Activated B cell treated with CpG ODN at 0.5 μM for 24 hours (primary cell): ENCODE measurements around the gene LPAR6. TPM values are rescaled to one million over a fixed set of nuclear protein-coding genes. Genes with fewer than 3 reads are reported as not detected.

Experiments
- ATAC-seq: fragments of 200-7000 bp; cut with Tn5 transposase; one replicate; pipeline ENCODE4 v1.10.0; 2021; ENCODE audit warnings: low read depth, mild to moderate bottlenecking, moderate library complexity
- CTCF ChIA-PET: fragments of 350-600 bp; sonication (Branson Sonifier 250); formaldehyde crosslinking; loops from one replicate; lab custom pipeline; 2021; ENCODE audit warnings: antibody characterized with exemption; lab: Charles Lee
- POLR2A ChIA-PET: fragments of 350-600 bp; sonication (Branson Sonifier 250); formaldehyde crosslinking; loops from one replicate; lab custom pipeline; 2021; ENCODE audit warnings: antibody characterized with exemption; lab: Charles Lee
- DNase-seq: peaks from one replicate; pipeline ENCODE4 v3.0.0; 2022
- H3K27ac Mint-ChIP-seq: one replicate; pipeline ENCODE4 v1.8.0; 2020; ENCODE audit warnings: mixed read lengths
- H3K27me3 Mint-ChIP-seq: one replicate; pipeline ENCODE4 v1.8.0; 2021; ENCODE audit warnings: mixed read lengths
- H3K36me3 Mint-ChIP-seq: one replicate; pipeline ENCODE4 v1.8.0; 2021; ENCODE audit warnings: low read depth, mixed read lengths
- H3K4me1 Mint-ChIP-seq: one replicate; pipeline ENCODE4 v1.8.0; 2021; ENCODE audit warnings: mixed read lengths
- H3K4me3 Mint-ChIP-seq: one replicate; pipeline ENCODE4 v1.8.0; 2020; ENCODE audit warnings: mild to moderate bottlenecking, mixed read lengths
- H3K9me3 Mint-ChIP-seq: one replicate; pipeline ENCODE4 v1.8.0; 2020; ENCODE audit warnings: mixed read lengths
- intact Hi-C: fragments of 100-400 bp; cut with micrococcal nuclease; formaldehyde crosslinking; loops from one replicate; pipeline ENCODE4 v1.15.1; 2024
- total RNA-seq: library from RNA; stranded (reverse); gene quantifications from 2 replicates; pipeline ENCODE4 v1.2.3, GENCODE V29; 2022
- TF ChIP-seq, protein P1 (sequence below): fragments of 200-600 bp; IDR thresholded peaks from one replicate; pipeline ENCODE4 v1.8.0; 2022; ENCODE audit warnings: antibody characterized with exemption, mild to moderate bottlenecking

Gene LPAR6
- total RNA-seq, 1 donor from 2014 or later = not detected

DNA sequence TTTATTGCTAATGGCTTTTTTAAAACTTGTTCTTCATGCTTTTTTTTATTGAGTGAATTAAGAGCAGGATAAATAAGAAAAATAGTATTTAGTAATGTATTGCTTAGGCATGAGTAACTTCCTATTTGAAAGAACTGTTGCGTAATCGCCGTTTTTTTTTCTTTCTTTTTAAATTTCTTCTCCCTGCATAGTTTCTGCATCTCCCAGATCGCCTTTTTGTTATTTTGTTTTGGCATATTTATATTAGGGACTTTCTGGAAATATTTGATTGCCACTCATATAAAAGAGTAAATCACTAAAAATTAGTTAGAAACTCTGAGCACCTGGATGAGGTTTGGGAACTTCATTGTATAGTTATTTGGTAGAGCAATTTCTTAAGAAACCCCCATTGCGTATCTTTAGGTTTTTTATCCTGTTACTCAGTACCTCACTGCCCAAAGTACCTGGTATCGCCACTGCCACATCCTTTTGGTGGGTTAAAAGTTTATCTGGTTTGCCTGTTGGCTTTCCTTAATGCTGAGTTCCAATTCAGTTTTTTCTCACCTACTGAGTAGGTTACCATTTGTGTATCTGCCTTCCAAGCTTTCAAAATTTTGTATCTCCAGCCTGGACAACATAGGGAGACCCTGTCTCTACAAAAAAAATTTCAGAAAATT lies 36.2 kb upstream of the LPAR6 start:
- DNase-seq (no peak), ATAC-seq (no peak)
- peaks cover 16% of the 10 kb centered on the region for H3K9me3 Mint-ChIP-seq
- CTCF ChIA-PET = no interaction called here
- intact Hi-C loops = no loop called here
- H3K36me3 Mint-ChIP-seq = peaks cover 61% of the 10 kb centered on the region
- POLR2A ChIA-PET = no interaction called here
- TF ChIP-seq, protein P1, sequence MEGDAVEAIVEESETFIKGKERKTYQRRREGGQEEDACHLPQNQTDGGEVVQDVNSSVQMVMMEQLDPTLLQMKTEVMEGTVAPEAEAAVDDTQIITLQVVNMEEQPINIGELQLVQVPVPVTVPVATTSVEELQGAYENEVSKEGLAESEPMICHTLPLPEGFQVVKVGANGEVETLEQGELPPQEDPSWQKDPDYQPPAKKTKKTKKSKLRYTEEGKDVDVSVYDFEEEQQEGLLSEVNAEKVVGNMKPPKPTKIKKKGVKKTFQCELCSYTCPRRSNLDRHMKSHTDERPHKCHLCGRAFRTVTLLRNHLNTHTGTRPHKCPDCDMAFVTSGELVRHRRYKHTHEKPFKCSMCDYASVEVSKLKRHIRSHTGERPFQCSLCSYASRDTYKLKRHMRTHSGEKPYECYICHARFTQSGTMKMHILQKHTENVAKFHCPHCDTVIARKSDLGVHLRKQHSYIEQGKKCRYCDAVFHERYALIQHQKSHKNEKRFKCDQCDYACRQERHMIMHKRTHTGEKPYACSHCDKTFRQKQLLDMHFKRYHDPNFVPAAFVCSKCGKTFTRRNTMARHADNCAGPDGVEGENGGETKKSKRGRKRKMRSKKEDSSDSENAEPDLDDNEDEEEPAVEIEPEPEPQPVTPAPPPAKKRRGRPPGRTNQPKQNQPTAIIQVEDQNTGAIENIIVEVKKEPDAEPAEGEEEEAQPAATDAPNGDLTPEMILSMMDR = no peak
- no peak overlapping the region for H3K4me3 Mint-ChIP-seq
- H3K27me3 Mint-ChIP-seq = no peaks in the 10 kb centered on the region
- H3K27ac Mint-ChIP-seq = no peak overlapping the region
- peaks cover 7% of the 10 kb centered on the region for H3K4me1 Mint-ChIP-seq

GRCh38 chr13:48448285-48448958 lies 35.5 kb upstream of the LPAR6 start:
- no peak overlapping the region for H3K27ac Mint-ChIP-seq
- DNase-seq = no peak
- H3K4me3 Mint-ChIP-seq = no peak overlapping the region
- TF ChIP-seq, protein P1 = no peak
- ChIA-PET POLR2A (no interaction called here), CTCF (no interaction called here)
- H3K27me3 Mint-ChIP-seq = no peaks in the 10 kb centered on the region
- no peak for ATAC-seq
- H3K9me3 Mint-ChIP-seq = peaks cover 14% of the 10 kb centered on the region
- H3K36me3 Mint-ChIP-seq = peaks cover 58% of the 10 kb centered on the region
- intact Hi-C loops = no loop called here
- H3K4me1 Mint-ChIP-seq = peaks cover 7% of the 10 kb centered on the region

DNA sequence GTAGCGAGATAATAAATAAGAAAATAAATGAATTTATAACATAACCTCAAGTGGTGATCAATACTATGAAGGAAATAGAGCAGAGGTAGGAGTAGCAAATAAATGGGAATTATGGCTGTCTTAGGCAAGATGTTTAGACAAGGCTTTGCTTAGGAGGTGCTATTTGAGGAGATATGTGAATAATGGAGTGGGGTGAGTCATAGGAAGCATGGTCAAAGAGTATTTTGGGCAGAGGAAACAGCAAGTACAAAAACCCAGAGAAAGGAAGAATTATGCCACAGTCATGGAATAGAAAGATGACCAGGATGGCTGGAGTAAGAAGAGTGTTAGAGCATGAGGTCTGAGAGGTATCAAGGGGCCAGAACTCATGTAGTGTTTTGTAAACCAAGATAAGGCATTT lies 33.6 kb upstream of the LPAR6 start:
- DNase-seq = no peak
- ATAC-seq = no peak
- Mint-ChIP-seq H3K4me3 (no peak overlapping the region), H3K4me1 (peaks cover 7% of the 10 kb centered on the region), H3K27me3 (no peaks in the 10 kb centered on the region), H3K9me3 (peaks cover 10% of the 10 kb centered on the region), H3K27ac (no peak overlapping the region), H3K36me3 (peaks cover 44% of the 10 kb centered on the region)
- intact Hi-C loops = no loop called here
- TF ChIP-seq, protein P1 = no peak
- ChIA-PET CTCF (no interaction called here), POLR2A (no interaction called here)

DNA sequence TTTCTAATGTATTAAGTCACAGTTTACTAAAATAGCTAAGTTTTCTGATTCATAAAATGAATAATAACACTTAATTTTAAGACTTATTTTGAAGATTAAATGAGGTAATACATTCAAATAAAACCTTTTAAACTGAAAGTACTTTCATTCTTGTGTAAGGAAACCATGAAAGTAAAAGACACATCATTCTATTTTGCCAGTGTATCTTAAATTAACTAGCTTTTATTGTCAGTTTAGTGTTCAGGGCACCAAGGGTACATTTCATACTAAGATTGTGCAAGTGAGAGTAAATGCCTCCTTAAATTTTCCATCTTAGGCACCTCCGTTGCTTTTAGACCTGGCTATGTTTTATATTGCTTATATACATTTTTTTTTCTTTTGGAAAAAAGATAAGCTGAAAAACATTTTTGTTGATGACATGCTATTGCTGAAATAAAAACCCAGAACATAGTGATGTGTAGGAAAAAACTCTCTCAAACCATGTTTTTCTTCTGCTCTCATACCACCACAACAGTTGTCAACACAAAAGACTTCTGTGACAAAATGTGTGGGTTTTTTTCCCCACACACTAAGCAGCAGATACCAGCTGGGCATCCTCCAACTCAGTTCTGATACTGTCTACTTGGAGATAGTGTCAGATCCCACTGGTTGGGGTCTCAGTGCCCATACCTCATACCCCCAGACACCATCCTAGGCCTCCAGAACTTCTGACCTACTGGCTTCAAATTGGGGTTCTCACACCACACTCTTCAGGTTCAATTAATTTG lies 30.7 kb upstream of the LPAR6 start:
- ATAC-seq = no peak
- Mint-ChIP-seq H3K9me3 (no peaks in the 10 kb centered on the region), H3K4me1 (peaks cover 8% of the 10 kb centered on the region), H3K36me3 (peaks cover 22% of the 10 kb centered on the region), H3K4me3 (no peak overlapping the region), H3K27me3 (no peaks in the 10 kb centered on the region), H3K27ac (no peak overlapping the region)
- intact Hi-C loops = no loop called here
- POLR2A ChIA-PET = no interaction called here
- no peak for DNase-seq
- CTCF ChIA-PET = no interaction called here
- TF ChIP-seq, protein P1 = no peak

DNA sequence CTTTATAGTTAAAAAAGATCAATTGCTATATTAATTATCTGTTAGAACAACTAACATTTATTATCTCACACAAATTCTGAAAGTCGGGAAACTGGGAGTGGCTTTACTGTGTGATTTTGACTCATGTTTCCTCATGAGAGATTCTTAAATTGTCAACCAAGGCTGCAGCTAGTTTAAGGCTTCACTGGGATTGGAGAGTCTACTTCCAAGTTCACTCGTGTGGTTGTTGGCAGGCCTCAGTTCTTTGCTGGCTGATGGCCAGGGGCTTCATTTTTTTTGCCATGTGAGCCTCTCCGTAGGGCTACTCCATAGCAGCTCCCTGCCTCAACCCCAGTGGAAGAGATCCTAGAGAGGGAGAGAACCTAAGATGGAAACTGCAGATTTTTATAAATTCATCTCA lies 24.5 kb upstream of the LPAR6 start:
- ATAC-seq (no peak), DNase-seq (no peak)
- ChIA-PET CTCF (no interaction called here), POLR2A (no interaction called here)
- H3K4me1 Mint-ChIP-seq = peaks cover 27% of the 10 kb centered on the region
- H3K9me3 Mint-ChIP-seq = no peaks in the 10 kb centered on the region
- H3K27me3 Mint-ChIP-seq = no peaks in the 10 kb centered on the region
- H3K27ac Mint-ChIP-seq = no peak overlapping the region
- TF ChIP-seq, protein P1 = no peak
- H3K36me3 Mint-ChIP-seq = peaks cover 19% of the 10 kb centered on the region
- intact Hi-C loops = no loop called here
- no peak overlapping the region for H3K4me3 Mint-ChIP-seq
